ENCODE measurements around the gene CCDC102B. TPM values are rescaled to one million over a fixed set of nuclear protein-coding genes. Genes with fewer than 3 reads are reported as not detected.
"Not testable (repeated sequence)": the region's sequence is repeated elsewhere in the genome, so short reads cannot be mapped to it uniquely, and the experiment has no call there.

Gene CCDC102B
- polyA plus RNA-seq (ENCODE audit: insufficient read length), result 13.1 TPM

DNA sequence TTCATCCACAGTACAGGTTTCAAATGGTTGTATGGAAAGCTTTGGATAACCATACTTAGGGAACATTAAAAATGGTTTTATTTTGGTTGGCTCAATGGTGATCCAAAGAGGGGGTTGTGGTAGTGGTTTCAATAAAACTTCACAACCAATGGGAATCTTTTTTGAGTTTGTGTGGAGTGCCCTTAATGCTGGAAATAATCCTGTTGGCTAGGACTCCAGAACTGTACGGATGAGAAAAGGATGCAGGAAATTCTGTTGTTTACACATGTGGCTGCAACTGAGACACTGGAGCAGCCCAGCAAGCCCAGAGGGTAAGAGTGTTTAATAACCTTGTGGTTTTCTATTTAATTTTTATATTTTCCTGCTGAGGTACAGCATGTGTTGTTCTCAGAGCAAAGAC lies at the start of gene CCDC102B:
TSS of gene CCDC102B (plus strand) at position 210 of the 400 bp plus-strand sequence. CDS start 38,684 bp downstream, outside the sequence.
- no peak for DNase-seq

DNA sequence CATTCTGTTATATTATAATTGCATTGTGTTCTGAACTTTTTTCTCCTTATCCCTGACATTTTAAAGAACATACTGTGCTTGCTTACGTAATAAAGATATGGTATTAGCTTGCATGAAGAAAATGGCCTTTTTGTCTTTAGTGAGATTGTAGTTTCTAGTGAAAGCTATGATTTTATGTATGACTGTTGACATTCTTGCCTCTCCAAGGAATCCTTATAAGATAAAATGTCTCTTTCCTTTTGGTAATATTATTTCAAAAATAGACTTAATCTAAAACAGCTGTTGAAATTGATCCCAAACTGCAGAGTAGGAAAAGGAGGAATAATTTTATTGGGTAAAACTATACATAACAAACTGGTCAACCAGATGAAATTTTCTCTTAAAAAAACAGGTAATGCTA lies 40.8 kb upstream of the CCDC102B start:
- peak; percentile 38 for DNase-seq

DNA sequence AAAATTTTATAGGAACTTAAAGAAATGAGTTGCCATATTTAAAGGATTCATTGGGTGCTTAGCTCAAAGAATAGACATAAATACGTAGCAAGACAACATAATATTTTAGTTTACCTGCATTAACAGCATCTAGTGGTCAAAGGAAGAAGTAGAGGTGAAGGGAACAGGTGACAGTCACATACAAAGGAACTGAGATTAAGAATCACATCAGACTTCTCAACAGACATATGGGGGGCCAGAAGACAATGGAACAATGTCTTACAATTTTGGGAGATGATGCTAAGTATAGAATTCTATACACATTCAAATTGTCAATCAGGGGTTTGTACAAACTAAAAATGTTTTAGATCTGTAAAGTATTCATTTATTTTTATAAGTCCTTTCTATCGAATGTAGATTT lies 38.6 kb upstream of the CCDC102B start:
- DNase-seq, result no peak

DNA sequence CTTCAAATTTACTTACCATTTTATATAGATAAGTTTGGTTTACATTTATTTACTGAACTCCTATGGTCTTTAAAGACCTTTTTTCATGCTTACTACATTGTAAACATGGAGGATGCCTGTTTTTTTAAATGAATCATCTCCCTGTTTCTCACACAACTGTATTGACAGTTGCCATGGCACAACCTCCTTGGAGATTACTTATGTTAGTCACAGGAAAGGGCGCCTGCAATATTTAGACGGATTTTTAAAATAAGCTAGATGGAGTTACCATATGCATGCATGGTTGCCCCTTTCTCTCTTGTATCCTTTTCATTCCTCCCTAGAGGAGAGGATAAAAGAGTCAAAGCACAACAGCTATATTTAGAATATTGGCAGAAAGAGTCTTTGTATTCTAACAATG lies 34.8 kb upstream of the CCDC102B start:
- DNase-seq, result no peak

DNA sequence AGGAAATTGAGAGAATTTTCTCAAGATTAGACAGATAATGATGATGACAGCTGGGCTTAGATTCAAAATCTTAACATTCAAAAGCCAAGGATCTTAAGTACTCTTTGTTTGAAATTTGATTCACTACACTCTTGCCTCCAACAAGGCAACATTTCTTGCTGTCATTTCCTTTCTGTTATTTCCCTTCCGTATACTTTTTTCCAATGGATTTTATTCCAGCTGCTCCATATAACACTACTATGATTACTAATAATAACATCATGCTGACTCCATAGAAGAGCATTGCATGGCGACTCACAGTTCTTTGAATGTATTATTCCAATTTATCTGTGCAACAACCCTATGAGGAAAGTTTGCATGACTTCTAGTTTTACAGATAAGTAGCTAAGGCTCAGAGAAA lies 33.9 kb upstream of the CCDC102B start:
- no peak for DNase-seq

DNA sequence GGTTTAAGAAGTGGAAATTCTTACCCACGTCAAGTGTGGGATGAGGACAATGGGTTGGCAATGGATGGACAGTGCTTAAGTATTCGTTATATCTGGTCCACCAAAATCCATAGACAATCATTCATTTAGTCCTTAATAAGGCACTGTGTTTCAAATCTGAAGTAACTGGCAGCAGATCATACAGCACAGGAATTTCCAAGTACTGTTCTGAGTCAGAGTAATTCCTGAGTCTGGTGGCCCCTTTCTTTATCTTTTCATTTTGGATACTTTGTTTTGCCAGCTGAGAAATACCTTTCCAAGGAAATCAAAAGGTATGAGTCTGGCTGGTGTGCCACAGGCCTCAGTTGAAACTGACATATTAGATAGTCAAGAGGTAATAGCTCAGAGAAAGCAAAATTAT lies 31.4 kb upstream of the CCDC102B start:
- no peak for DNase-seq

DNA sequence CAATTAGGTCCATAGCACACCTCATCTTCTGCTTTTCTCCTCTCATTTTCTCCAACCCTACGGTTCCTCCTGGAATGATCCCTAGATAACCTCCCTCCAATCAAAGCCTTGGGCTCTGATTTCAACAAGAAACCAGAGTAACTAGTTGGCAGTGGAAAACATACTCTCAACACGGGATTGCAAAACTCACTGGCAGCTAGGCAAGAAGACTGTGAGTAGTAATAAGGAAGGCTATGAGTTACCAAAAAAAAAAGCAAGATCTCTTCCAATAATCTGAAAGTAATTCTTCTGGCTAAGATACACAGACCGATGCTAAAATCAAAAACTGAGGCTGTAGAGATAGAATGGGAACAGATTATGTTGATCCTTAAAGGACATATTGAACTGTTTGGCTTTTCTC lies 28.4 kb upstream of the CCDC102B start:
- DNase-seq, result no peak

DNA sequence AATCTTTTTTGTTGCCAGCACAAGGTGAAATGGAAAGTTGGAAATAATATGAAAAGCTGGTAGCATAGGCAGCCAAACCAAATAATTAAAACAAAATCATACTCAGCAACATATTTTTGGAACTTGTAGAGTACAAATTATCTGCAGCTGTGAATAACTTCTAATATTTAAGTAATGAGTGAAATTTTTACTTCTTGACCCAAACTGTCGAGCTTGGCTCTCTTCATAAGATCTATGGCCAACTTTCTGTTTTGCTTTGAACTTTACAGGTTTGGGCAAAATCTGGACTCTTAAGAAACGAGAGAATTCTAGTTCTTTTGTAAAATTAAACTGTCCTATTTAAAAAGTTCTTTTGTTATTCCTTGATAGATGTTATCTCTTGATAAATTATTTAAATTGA lies 25.6 kb upstream of the CCDC102B start:
- DNase-seq, result no peak

DNA sequence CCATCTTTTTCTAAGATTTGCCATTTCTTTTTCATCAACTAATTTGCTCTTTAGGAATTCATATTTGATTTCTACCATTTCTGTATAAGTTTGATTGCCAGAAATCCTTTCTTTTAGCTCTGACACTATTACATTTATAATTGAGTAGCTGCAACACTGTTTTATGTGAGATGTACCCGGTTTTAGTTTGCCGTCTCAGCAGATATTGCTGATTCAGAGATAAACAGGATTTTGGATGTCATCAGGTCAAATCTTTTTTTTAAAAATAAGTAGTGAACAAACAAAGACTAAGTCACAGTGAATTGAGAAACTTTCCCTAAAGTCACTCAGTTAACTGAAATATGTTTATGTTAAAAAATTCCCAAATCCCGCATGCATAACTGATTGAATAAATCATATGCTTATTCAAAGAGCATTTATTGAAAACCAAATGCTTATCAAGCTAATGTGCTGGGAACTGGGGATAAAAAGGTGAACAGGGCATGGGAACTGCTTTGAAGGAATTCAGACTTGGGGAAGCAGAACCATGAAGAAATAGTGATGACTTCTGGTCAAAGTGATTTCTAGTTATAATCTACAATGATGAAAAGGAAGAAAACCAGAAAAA lies 19.5 kb upstream of the CCDC102B start:
- DNase-seq, result no peak

DNA sequence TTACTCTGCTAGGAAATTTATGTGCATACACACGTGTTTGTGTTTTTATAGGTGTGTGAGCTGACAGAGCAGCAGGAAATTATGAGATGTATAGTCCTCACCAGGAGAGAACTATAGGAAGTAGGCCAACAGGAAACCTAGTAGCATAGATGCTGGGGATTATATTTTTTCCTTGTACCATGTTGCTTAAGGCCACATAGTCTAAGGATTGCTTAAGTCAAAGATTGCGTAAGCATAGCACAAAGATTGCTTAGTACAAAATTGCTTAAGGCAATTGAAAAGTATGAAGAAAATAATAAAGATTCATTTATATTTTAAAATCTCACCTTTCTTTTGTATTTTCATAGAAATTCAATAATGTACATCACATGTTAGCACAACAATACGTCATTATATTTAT lies 18.7 kb upstream of the CCDC102B start:
- no peak for DNase-seq

DNA sequence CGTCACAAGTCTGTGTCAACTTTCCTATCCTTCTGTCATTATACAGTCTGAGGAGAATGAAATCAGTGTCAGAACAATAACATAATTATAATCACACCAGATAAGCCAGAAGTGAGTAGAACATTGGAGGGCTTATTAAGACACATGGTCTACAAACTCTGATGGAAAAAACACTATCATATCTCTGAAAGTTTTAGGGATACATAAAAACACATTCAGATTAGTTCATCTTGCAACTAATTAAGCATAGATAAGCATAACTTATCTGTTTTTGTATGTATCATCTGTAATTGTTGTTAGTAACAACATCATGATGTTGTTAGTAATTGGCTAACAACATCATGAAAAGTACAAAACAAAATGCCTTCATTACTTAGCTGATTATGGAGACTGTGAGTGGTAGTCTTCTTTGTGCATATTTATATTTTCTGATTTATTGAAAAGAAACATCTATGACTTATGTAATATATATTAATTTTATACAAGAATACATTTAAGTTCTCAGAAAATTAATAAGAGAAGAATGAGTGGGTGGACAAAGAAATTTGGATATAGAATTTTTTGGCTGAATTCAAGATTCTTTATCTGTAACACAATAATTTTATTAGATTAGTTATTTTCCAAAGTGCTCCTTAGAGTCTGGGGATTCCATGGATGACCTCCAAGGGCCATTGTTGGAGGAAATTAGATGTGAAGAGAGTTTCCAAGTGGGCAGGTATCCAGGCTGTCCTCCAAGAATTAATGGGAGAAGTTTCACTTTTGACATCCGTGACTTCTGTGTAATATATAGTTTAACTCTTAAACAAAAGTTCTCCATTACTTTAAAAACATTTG lies 16.9 kb upstream of the CCDC102B start:
- DNase-seq, result no peak

DNA sequence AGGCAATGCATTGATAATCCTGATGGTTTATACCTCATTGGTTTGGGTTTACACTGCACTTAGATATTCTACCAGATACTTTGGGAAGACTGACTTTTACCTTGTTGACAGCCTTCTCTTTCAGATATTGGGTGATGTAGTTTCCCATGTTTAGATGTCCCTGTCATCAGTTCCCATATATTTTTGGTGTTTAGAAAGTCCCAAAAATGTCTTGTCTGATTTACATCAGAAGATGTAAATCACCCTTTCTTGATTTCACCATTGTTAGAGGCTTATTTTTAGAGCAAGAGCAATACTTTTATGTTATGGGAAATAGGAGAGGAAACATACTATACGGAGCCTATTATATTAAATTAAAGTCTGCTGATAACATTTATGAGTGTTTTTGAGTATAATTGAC lies 14.4 kb upstream of the CCDC102B start:
- no peak for DNase-seq

DNA sequence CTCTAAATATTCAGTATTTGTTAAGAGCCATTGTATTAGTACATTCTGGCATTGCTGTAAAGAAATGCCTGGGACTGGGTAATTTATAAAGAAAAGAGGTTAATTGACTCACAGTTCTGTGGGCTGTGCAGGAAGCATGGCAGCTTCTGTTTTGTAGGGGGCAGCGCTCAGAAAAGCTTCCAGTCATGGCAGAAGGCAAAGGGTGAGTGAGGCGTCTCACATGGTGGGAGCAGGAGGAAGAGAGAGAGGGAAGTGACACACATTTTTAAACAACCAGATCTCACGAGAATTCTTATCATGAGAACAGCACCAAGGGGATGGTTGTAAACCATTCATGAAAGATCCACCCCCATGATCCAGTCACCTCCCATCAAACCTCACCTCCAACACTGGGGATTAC lies 13.8 kb upstream of the CCDC102B start:
- no peak for DNase-seq

DNA sequence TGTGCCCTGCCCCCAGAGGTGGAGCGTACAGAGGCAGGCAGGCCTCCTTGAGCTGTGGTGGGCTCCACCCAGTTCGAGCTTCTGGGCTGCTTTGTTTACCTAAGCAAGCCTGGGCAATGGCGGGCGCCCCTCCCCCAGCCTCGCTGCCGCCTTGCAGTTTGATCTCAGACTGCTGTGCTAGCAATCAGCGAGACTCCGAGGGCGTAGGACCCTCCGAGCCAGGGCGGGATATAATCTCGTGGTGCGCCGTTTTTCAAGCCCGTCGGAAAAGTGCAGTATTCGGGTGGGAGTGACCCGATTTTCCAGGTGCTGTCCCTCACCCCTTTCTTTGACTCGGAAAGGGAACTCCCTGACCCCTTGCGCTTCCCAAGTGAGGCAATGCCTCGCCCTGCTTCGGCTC lies 7.6 kb upstream of the CCDC102B start:
- DNase-seq, result not testable (repeated sequence)

DNA sequence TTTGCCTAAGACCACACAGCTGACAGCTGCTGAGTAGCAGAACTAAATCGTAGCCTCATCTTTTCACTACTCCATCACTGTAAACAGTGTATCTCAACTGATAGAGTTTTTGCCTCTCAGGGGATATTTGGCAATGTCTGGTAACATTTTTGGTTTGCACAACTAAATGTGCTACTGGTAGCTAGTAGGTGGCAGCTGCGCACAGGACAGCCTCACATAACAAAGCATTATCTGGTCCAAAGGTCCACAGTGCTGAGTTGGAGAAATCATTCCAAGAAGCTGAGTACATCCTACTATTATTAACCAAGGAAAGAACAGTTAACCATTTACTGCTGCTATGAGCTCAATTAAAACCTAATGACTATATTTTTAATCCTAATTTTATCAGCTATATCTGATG lies 6.1 kb upstream of the CCDC102B start:
- no peak for DNase-seq

DNA sequence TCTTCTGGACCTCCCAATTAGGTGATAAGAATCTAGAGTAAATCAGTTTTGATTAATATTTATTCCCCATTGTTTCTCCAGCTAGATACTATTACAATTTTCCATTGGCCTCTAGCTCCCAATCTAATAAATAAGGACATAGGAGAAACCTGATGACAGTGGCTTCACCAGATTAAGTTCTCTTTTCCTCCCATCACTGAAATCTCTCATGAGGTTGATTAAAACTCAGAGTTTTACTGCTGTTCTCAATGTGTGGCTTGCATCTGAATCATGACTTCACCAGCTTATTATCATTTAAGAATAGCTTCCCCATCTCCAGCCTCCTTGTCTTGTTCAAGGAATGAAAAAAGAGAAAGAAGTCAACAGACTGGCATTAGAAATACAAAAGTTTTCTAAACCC lies 3.9 kb upstream of the CCDC102B start:
- no peak for DNase-seq

DNA sequence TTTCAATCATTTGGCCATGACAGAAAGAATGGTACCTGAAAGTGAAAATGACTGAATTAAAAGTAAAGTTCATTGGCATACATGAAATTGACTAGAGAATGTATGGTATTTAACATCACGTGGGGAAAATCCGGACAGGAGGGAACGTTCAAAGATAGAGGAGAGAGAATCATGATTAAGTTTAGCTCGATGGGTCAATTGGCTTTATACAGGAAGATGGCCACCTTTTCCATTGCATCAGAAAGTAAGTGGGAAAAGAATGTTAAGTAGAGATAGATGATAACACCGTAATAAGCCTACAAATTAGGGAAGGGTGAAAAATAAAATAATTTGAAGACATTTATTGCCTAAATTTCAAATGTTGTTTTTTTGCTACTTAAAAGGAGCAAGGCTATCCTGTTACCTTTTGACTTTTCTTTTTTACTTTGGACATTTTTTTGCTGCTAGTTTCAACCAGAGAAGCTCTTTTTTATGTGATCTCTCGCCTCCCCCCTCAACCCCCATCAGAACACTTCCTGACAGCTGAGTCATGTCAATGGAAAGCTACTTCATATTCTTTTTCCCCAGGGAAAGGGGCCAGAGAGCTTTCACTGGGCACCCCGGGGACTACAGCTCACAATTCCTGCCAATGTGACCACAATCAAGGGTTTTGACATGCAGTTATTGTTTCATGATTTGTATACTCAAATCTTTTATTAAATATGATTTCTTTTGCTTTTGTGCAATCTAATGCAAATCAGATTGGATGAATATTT lies 767 bp upstream of the CCDC102B start:
- DNase-seq, result no peak

DNA sequence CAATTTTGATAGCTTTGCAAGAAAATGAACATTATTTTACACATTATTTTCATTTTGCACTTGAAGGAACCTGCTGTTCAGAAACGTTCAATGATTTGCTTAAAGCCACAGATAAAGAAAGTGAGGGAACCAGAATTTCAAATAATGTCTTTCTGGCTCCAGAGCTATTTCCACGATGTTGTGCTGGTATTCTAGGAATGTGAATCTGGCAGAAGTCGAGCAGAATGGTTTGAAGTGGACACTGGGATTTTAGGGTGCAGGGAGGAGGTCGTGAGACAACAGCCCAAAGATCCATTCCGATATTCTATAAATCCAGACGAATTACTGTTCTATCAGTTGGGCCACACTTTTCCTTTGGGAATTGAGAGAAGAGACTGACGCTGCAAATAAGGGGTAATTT lies 2.2 kb downstream of the CCDC102B start:
- no peak for DNase-seq

DNA sequence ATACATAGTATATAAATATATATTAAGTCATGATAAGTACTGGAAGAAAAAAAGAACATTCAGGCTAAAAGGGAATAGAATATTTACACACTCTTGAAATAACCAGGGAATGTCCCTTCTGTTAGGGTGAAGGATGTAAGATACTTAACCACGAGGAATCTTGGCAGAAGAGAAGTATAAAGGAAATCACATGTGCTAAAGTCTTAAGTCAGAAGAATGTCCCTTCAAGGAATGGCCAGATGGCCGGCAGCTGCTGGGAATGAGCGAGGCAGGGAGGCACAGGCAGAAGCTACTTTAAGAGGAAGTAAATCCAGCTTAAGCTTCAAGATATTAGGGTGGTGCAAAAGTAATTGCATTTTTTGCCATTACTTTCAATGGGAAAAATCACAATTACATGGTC lies 5.5 kb downstream of the CCDC102B start:
- peak; percentile 77 for DNase-seq

DNA sequence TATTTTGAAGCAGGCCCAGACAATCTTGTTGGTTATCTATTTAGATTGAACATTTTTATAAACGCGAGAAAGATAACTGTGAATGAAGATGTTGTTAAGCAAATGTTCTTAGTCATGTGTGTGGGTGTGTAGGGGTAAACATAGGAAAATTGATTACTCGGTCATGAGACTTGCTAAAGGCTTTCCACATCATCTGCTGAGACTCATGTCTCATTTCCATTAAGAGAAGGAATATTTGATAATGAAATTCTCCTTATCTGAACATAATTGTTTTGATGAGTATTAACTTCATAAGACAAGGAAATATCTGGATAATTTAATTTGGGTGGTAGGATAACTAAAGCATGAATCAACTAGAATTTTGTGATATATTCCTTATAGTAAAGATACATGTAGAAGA lies 19.7 kb downstream of the CCDC102B start:
- no peak for DNase-seq

DNA sequence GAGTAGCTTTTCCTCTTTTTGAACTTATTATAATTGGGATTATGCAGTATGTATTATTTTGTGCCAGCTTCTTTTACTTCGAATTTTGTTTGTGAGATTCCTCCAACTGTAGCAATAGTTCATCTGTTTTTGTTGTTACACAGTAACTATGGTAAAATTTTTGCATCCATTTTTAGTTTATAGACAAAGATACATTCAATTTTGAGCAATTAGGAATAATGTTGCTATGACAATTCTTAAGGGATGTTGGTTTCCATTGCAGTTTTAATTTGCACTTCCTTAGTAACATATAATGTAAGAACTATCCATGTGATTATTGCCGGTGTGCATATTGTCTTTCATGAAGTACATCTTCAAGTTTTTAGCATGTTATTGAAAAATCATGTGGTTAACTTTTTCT lies 20.7 kb downstream of the CCDC102B start:
- DNase-seq, result no peak

DNA sequence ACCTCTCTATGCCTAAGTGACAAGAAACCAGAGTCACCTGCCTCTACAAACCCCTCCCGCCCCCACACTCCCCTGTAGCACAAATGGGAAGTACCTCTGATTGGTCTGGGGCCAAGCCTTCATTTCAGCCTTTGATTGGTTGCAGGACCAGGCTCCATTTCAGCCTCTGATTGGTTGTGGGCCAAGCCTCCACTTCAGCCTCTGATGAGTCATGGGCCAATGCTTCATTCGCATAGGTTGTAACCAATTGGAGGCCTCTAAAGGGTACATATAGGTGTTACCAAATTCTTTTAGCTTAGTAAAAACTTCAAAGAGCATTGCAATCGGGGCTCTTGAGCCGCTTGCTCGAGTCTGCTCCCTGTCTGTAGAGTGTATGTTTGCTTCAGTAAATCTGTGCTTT lies 25.0 kb downstream of the CCDC102B start:
- no peak for DNase-seq

DNA sequence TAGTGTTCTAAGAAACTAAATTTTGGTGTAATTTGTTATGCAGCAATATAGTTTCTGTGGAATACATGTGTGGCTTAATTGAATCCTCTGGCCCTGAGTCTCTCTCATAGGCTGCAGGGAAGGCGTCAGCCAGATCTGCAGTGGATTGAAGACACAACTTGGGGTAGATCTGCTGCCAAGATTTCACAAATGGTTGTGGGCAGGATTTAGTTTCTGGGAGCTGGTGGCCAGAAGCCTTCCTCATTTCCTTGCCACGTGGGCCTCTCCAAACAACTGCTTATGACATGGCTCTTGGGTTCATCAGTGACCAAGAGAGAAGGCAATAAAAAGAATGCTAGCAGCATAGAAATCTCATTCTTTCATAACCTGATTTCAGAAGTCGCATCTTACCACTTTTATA lies 28.2 kb downstream of the CCDC102B start:
- no peak for DNase-seq

Data from hindlimb muscle (tissue), 1 donor.